DOHH2 (cell line): ENCODE data around the gene KRT80.

Experiments used
- H3F3A ChIP-seq: fragments of 200-600 bp; sonication (generic), shearing (Covaris generic); 2 replicates; pipeline ENCODE4 v1.6.0; 2016; ENCODE audit warnings: antibody characterized with exemption, mild to moderate bottlenecking; ENCODE audit not compliant: control insufficient read depth, insufficient read depth
- H3K27ac ChIP-seq: fragments of 200-600 bp; sonication (generic); 2 replicates; pipeline ENCODE4 v1.5.1; 2014; ENCODE audit warnings: low read depth, mild to moderate bottlenecking, low read length, moderate library complexity
- H3K27me3 ChIP-seq: fragments of 200-600 bp; sonication (generic); 2 replicates; pipeline ENCODE4 v1.6.1; 2014; ENCODE audit warnings: mild to moderate bottlenecking, low read length, mixed read lengths; ENCODE audit not compliant: control insufficient read depth
- H3K36me3 ChIP-seq: fragments of 200-600 bp; sonication (generic); 2 replicates; pipeline ENCODE4 v1.6.1; 2014; ENCODE audit warnings: mild to moderate bottlenecking, low read length, moderate library complexity, mixed read lengths; ENCODE audit not compliant: control insufficient read depth
- H3K4me1 ChIP-seq: fragments of 200-600 bp; sonication (generic); 2 replicates; pipeline ENCODE4 v1.6.1; 2014; ENCODE audit warnings: mild to moderate bottlenecking, low read length, mixed read lengths; ENCODE audit not compliant: control insufficient read depth
- H3K4me2 ChIP-seq: fragments of 200-600 bp; sonication (generic); 2 replicates; pipeline ENCODE4 v1.6.0; 2014; ENCODE audit warnings: mild to moderate bottlenecking, low read length, moderate library complexity
- H3K4me3 ChIP-seq: fragments of 200-600 bp; sonication (generic); 2 replicates; pipeline ENCODE4 v1.5.1; 2014; ENCODE audit warnings: mild to moderate bottlenecking, low read length, mixed read lengths
- H3K79me2 ChIP-seq: fragments of 200-600 bp; sonication (generic); 2 replicates; pipeline ENCODE4 v1.6.1; 2014; ENCODE audit warnings: mild to moderate bottlenecking, low read length, mixed read lengths; ENCODE audit not compliant: control insufficient read depth
- H3K9me2 ChIP-seq: fragments of 200-600 bp; sonication (generic); replicated peaks from 2 replicates; pipeline ENCODE4 v1.6.1; 2014; ENCODE audit warnings: mild to moderate bottlenecking, low read length, mixed read lengths; ENCODE audit not compliant: control insufficient read depth
- H3K9me3 ChIP-seq: fragments of 200-600 bp; sonication (generic); 2 replicates; pipeline ENCODE4 v1.6.1; 2014; ENCODE audit warnings: antibody characterized with exemption, low read length, mixed read lengths; ENCODE audit not compliant: control insufficient read depth, insufficient read depth
- H4K20me1 ChIP-seq: fragments of 200-600 bp; sonication (generic); 2 replicates; pipeline ENCODE4 v1.6.0; 2014; ENCODE audit warnings: low read depth, mild to moderate bottlenecking, antibody characterized with exemption, low read length, moderate library complexity; ENCODE audit not compliant: control insufficient read depth, insufficient read depth
- CTCF ChIP-seq: fragments of 200-600 bp; sonication (generic); IDR thresholded peaks from one replicate; pipeline ENCODE4 v1.5.1; 2014; ENCODE audit warnings: antibody characterized with exemption, mild to moderate bottlenecking, low read depth, low read length; ENCODE audit not compliant: poor library complexity, severe bottlenecking
- EZH2phosphoT487 ChIP-seq: fragments of 200-600 bp; sonication (generic); IDR thresholded peaks from 2 replicates; pipeline ENCODE4 v1.6.1; 2017; ENCODE audit warnings: borderline replicate concordance, mild to moderate bottlenecking, antibody characterized with exemption, low read length, moderate library complexity, mixed read lengths

The KRT80 gene

GRCh38 chr12:52235822-52236361, 44.1 kb upstream of the KRT80 start:
- H3K4me3 ChIP-seq, result no peak overlapping the region
- no peaks in the 10 kb centered on the region for H3F3A ChIP-seq
- no peak overlapping the region for H3K4me2 ChIP-seq
- no peaks in the 10 kb centered on the region for H4K20me1 ChIP-seq
- no peaks in the 10 kb centered on the region for H3K79me2 ChIP-seq
- no peaks in the 10 kb centered on the region for H3K9me3 ChIP-seq
- no peaks in the 10 kb centered on the region for H3K4me1 ChIP-seq
- no peaks in the 10 kb centered on the region for H3K9me2 ChIP-seq
- TF ChIP-seq EZH2phosphoT487 (no peak), CTCF (no peak)
- H3K27me3 ChIP-seq, result no peaks in the 10 kb centered on the region
- no peaks in the 10 kb centered on the region for H3K36me3 ChIP-seq
- H3K27ac ChIP-seq, result no peak overlapping the region

- TF ChIP-seq EZH2phosphoT487 (no peak), CTCF (no peak)
- H3K4me2 ChIP-seq, result no peak overlapping the region
- no peaks in the 10 kb centered on the region; the same call in 1 of the 2 replicates for H3K27me3 ChIP-seq
- H4K20me1 ChIP-seq, result no peaks in the 10 kb centered on the region
- no peaks in the 10 kb centered on the region for H3K4me1 ChIP-seq
- H3K4me3 ChIP-seq, result no peak overlapping the region
- H3K36me3 ChIP-seq, result no peaks in the 10 kb centered on the region
- H3K79me2 ChIP-seq, result no peaks in the 10 kb centered on the region
- H3F3A ChIP-seq, result no peaks in the 10 kb centered on the region
- no peaks in the 10 kb centered on the region for H3K9me2 ChIP-seq
- H3K27ac ChIP-seq, result no peak overlapping the region
- H3K9me3 ChIP-seq, result no peaks in the 10 kb centered on the region
Measured at GRCh38 chr12:52235001-52235764, 43.4 kb upstream of the KRT80 start.

- H3K27me3 ChIP-seq, result no peaks in the 10 kb centered on the region; the same call in 1 of the 2 replicates
- H3K27ac ChIP-seq, result no peak overlapping the region
- TF ChIP-seq CTCF (no peak), EZH2phosphoT487 (no peak)
- H3K9me3 ChIP-seq, result no peaks in the 10 kb centered on the region
- no peaks in the 10 kb centered on the region for H3K79me2 ChIP-seq
- no peaks in the 10 kb centered on the region for H3F3A ChIP-seq
- no peaks in the 10 kb centered on the region for H3K36me3 ChIP-seq
- no peak overlapping the region for H3K4me3 ChIP-seq
- H4K20me1 ChIP-seq, result no peaks in the 10 kb centered on the region
- H3K4me2 ChIP-seq, result no peak overlapping the region
- no peaks in the 10 kb centered on the region for H3K9me2 ChIP-seq
- no peaks in the 10 kb centered on the region for H3K4me1 ChIP-seq
Measured at GRCh38 chr12:52234223-52234810, 42.5 kb upstream of the KRT80 start.
